ENCODE results near the gene SCARB1. TPM values are rescaled to one million over a fixed set of nuclear protein-coding genes. Genes with fewer than 3 reads are reported as not detected.

SCARB1 gene
- total and polyA plus RNA-seq, 2 of the 13 experiments (the other 11 are each of a cell fraction or from before 2014, with no cell fraction given) = 63.4 to 160 TPM

DNA sequence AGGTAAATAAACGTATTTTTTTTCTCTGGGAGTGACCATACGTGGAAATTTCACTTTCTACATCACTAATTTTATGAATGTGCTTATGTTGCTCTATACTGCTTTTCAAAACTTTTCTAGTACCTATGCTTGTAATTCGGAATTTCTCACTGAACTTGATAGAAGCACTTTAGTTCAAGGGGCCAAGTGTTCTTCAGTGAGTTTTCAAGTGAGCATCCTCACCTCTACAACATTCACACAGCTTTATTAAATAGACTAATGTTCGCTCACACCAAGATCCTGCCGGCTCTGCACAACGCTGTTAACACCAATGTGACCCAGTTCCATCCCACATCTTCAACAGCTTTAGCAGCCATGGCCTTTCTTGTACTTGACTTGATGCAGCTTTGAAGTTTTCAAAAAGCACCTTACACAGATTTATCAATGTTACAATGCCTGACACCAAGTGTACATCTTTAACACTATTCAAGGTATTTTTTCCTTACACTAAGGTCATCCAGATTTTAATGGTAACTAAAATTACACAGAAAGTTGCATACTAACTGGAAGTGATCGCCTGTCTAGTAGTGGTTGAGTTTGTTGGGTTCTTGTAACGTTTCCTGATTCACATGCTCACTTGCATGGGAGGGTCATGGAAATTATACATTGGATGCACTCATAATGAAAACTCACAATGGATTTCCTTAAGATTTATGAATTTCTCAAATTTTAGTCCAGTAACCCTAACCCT is 46.3 kb upstream of the SCARB1 start (continued):
- TF ChIP-seq, protein P1, sequence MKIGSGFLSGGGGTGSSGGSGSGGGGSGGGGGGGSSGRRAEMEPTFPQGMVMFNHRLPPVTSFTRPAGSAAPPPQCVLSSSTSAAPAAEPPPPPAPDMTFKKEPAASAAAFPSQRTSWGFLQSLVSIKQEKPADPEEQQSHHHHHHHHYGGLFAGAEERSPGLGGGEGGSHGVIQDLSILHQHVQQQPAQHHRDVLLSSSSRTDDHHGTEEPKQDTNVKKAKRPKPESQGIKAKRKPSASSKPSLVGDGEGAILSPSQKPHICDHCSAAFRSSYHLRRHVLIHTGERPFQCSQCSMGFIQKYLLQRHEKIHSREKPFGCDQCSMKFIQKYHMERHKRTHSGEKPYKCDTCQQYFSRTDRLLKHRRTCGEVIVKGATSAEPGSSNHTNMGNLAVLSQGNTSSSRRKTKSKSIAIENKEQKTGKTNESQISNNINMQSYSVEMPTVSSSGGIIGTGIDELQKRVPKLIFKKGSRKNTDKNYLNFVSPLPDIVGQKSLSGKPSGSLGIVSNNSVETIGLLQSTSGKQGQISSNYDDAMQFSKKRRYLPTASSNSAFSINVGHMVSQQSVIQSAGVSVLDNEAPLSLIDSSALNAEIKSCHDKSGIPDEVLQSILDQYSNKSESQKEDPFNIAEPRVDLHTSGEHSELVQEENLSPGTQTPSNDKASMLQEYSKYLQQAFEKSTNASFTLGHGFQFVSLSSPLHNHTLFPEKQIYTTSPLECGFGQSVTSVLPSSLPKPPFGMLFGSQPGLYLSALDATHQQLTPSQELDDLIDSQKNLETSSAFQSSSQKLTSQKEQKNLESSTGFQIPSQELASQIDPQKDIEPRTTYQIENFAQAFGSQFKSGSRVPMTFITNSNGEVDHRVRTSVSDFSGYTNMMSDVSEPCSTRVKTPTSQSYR (CRISPR knock-in tag; IDR thresholded peaks at IDR 0.05; ENCODE audit: borderline replicate concordance) = 0 out of 2 replicates have a peak, but pooled peaks have one; percentile 10
- TF ChIP-seq KLF11 (CRISPR knock-in tag; IDR thresholded peaks at IDR 0.05) (0 out of 2 replicates have a peak, but pooled peaks have one; percentile 11), NCOA5 (CRISPR knock-in tag; IDR thresholded peaks at IDR 0.05) (peak; percentile 45; the same call in 1 of the 2 replicates), SCMH1 (CRISPR knock-in tag; IDR thresholded peaks at IDR 0.05; ENCODE audit: borderline replicate concordance) (no peak), SOX5 (CRISPR knock-in tag; IDR thresholded peaks at IDR 0.05; ENCODE audit: borderline replicate concordance) (no peak), SAP130 (CRISPR knock-in tag; IDR thresholded peaks at IDR 0.05; ENCODE audit: low read depth) (peak; percentile 30; the same call in 1 of the 2 replicates), TARDBP (CRISPR knock-in tag; IDR thresholded peaks at IDR 0.05) (no peak), AGO2 (optimal IDR thresholded peaks at IDR 0.05; ENCODE audit: low read depth, low read length) (peak; percentile 83), ZNF264 (CRISPR knock-in tag; IDR thresholded peaks at IDR 0.05) (0 out of 2 replicates have a peak, but pooled peaks have one; percentile 15), YEATS4 (CRISPR knock-in tag; IDR thresholded peaks at IDR 0.05; ENCODE audit: borderline replicate concordance) (peak; percentile 14; the same call in 1 of the 2 replicates), IKZF4 (CRISPR knock-in tag; IDR thresholded peaks at IDR 0.05; ENCODE audit: borderline replicate concordance, low read depth, not compliant biosample characterization) (no peak), ZNF720 (CRISPR knock-in tag; IDR thresholded peaks at IDR 0.05) (no peak), GABPA (IDR thresholded peaks at IDR 0.05; ENCODE audit: low read depth, low read length) (no peak), GABPA (CRISPR knock-in tag; IDR thresholded peaks at IDR 0.05; ENCODE audit: low read depth) (peak; percentile 11; the same call in 1 of the 2 replicates), IKZF1 (IDR thresholded peaks at IDR 0.05) (no peak)
- TF ChIP-seq, protein P2, sequence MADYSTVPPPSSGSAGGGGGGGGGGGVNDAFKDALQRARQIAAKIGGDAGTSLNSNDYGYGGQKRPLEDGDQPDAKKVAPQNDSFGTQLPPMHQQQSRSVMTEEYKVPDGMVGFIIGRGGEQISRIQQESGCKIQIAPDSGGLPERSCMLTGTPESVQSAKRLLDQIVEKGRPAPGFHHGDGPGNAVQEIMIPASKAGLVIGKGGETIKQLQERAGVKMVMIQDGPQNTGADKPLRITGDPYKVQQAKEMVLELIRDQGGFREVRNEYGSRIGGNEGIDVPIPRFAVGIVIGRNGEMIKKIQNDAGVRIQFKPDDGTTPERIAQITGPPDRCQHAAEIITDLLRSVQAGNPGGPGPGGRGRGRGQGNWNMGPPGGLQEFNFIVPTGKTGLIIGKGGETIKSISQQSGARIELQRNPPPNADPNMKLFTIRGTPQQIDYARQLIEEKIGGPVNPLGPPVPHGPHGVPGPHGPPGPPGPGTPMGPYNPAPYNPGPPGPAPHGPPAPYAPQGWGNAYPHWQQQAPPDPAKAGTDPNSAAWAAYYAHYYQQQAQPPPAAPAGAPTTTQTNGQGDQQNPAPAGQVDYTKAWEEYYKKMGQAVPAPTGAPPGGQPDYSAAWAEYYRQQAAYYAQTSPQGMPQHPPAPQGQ (CRISPR knock-in tag; IDR thresholded peaks at IDR 0.05; ENCODE audit: borderline replicate concordance) = 0 out of 2 replicates have a peak, but pooled peaks have one; percentile 28
- TF ChIP-seq, protein P3, sequence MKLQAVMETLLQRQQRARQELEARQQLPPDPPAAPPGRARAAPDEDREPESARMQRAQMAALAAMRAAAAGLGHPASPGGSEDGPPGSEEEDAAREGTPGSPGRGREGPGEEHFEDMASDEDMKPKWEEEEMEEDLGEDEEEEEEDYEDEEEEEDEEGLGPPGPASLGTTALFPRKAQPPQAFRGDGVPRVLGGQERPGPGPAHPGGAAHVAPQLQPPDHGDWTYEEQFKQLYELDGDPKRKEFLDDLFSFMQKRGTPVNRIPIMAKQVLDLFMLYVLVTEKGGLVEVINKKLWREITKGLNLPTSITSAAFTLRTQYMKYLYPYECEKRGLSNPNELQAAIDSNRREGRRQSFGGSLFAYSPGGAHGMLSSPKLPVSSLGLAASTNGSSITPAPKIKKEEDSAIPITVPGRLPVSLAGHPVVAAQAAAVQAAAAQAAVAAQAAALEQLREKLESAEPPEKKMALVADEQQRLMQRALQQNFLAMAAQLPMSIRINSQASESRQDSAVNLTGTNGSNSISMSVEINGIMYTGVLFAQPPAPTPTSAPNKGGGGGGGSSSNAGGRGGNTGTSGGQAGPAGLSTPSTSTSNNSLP (IDR thresholded peaks at IDR 0.05; ENCODE audit: low read depth, low read length) = 0 out of 2 replicates have a peak, but pooled peaks have one; percentile 10
- TF ChIP-seq, protein P4, sequence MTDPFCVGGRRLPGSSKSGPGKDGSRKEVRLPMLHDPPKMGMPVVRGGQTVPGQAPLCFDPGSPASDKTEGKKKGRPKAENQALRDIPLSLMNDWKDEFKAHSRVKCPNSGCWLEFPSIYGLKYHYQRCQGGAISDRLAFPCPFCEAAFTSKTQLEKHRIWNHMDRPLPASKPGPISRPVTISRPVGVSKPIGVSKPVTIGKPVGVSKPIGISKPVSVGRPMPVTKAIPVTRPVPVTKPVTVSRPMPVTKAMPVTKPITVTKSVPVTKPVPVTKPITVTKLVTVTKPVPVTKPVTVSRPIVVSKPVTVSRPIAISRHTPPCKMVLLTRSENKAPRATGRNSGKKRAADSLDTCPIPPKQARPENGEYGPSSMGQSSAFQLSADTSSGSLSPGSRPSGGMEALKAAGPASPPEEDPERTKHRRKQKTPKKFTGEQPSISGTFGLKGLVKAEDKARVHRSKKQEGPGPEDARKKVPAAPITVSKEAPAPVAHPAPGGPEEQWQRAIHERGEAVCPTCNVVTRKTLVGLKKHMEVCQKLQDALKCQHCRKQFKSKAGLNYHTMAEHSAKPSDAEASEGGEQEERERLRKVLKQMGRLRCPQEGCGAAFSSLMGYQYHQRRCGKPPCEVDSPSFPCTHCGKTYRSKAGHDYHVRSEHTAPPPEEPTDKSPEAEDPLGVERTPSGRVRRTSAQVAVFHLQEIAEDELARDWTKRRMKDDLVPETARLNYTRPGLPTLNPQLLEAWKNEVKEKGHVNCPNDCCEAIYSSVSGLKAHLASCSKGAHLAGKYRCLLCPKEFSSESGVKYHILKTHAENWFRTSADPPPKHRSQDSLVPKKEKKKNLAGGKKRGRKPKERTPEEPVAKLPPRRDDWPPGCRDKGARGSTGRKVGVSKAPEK (CRISPR knock-in tag; IDR thresholded peaks at IDR 0.05; ENCODE audit: borderline replicate concordance) = no peak
